ENCODE data around the gene BRAF.
"Not testable (repeated sequence)": the region's sequence is repeated elsewhere in the genome, so short reads cannot be mapped to it uniquely, and the experiment has no call there.

The BRAF gene

GRCh38 chr7:140769852-140770251 is 154.9 kb downstream of the BRAF start:
- no peak for DNase-seq (ENCODE audit: low spot score)

DNA sequence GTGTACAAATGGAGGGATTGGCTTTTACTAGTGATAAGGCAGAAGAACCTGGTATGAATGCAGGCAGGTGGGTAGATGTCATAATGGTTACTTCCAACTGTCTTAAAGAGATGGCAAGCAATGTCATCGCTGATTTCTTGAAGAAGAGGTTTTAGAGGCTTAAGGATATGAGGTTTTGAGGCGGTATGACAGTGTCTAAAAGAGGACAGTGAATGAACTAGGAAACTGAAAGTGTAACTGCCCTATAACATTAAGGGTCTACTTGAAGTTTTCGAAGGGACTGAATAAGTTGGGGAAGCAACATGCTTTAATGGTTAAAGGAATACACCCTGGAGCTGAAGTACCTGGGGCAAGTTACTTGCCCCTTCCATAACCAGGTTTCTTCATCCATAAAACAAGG is 157.3 kb downstream of the BRAF start:
- no peak for DNase-seq (ENCODE audit: low spot score)

DNA sequence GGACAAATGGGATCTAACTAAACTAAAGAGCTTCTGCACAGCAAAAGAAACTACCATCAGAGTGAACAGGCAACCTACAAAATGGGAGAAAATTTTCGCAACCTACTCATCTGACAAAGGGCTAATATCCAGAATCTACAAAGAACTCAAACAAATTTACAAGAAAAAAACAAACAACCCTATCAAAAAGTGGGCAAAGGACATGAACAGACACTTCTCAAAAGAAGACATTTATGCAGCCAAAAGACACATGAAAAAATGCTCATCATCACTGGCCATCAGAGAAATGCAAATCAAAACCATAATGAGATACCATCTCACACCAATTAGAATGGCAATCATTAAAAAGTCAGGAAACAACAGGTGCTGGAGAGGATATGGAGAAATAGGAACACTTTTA is 159.3 kb downstream of the BRAF start:
- DNase-seq (ENCODE audit: low spot score), result not testable (repeated sequence)

- not testable (repeated sequence) for DNase-seq (ENCODE audit: low spot score)
These were observed 161.6 kb downstream of the BRAF start for GRCh38 chr7:140763166-140763565.

DNA sequence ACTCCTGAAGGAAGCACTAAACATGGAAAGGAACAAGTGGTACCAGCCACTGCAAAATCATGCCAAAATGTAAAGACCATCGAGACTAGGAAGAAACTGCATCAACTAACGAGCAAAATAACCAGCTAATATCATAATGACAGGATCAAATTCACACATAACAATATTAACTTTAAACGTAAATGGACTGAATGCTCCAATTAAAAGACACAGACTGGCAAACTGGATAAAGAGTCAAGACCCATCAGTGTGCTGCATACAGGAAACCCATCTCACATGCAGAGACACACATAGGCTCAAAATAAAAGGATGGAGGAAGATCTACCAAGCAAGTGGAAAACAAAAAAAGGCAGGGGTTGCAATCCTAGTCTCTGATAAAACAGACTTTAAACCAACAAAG is 163.4 kb downstream of the BRAF start:
- DNase-seq (ENCODE audit: low spot score), result not testable (repeated sequence)

DNA sequence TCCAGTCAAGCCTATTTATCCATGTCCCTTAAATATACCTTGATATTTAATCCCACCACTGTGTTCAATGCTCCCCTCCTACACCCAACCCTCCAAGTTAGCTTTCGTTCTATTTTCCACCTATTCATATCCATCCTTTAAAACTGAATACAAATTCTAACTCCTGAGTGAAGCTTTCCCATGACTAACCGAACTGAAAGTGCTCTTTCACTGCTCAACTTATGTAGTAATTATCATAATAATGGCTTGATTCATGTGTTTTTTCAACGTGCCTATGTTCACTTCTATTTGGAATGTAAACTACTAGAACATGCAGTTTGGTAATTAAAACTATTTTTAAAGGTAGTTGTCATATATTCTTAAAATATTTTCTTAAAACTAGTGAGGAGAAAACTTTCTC is 170.2 kb downstream of the BRAF start:
- peak; percentile 59 for DNase-seq (ENCODE audit: low spot score)

DNA sequence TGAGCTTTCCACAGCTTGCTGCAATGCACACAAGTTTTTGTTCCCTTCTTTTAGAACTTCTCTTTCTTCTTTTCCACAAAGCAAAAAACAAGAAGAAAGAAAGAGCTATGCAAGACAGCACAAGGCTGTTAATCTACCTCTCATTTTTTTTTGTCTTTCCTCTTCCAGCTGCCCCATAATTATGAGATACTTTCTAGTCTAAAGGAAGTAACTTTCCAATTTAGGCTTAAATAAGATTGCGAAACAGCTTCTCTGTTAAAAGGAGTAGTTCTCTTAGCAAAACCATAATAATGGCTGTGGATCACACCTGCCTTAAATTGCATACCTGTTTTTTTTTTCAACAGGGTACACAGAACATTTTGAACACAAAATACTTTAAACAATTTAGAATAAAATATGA is 172.2 kb downstream of the BRAF start:
- no peak for DNase-seq (ENCODE audit: low spot score)

GRCh38 chr7:140746751-140747150 is 178.0 kb downstream of the BRAF start:
- DNase-seq (ENCODE audit: low spot score), result no peak

DNA sequence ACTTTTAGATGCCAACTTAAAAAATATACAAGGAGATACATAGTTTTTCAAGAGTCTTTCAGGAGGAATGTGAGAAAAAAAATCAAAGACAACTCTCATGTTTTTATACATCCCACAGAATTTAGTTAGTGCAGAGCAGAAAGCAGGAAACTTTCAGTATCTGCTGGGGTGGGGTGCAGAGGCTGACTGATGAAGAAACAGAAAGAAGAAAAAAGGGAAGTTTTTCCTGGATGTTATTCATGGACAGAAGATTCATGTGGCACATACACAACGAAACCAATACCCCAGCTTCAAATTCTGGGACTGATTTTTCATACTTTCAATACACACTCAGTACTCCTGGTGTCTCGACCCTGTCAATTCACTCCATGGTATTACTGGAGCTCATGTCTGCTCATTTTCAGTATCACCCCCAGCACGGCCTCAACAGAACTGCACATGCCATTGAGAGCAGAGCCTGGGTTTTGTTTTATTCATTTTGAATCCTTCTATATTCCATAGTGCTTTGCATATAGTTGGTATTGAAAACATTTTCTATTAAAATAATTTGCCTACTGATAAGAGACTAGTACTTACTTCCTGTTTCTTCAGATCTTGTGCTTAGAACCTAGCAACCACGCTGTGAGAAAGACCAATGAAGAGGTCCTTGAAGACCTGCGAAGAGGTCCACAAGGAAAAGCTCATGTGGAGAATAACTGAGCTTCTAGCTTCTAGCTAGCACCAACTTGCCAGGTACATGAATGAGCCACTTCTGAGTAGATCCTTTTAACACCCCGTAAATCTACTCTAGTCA is 179.3 kb downstream of the BRAF start:
- DNase-seq (ENCODE audit: low spot score), result no peak

- no peak for DNase-seq (ENCODE audit: low spot score)
These were observed 180.7 kb downstream of the BRAF start for GRCh38 chr7:140744005-140744404.

DNA sequence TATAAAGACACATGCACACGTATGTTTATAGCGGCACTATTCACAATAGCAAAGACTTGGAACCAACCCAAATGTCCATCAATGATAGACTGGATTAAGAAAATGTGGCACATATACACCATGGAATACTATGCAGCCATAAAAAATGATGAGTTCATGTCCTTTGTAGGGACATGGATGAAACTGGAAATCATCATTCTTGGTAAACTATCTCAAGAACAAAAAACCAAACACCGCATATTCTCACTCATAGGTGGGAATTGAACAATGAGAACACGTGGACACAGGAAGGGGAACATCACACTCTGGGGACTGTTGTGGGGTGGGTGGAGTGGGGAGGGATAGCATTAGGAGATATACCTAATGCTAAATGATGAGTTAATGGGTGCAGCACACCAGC is 181.5 kb downstream of the BRAF start:
- not testable (repeated sequence) for DNase-seq (ENCODE audit: low spot score)

DNA sequence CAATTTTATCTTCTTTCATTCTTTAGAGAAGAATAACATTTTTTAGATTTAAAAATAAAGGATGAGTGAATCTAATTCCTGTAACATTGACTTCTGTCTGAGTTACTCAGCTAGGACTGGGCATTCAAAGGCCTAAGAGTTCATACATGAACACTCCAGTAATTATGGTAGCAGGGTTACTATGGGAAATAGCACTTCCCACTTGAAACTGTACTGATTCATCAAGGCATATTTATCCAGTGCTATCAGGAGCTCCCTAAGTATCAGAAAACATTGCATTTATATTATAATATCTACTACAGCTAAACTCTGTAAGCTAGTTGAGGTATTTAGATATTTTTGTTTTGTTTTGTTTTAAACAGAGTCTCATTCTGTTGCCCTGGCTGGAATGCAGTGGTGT is 186.4 kb downstream of the BRAF start:
- no peak for DNase-seq (ENCODE audit: low spot score)

DNA sequence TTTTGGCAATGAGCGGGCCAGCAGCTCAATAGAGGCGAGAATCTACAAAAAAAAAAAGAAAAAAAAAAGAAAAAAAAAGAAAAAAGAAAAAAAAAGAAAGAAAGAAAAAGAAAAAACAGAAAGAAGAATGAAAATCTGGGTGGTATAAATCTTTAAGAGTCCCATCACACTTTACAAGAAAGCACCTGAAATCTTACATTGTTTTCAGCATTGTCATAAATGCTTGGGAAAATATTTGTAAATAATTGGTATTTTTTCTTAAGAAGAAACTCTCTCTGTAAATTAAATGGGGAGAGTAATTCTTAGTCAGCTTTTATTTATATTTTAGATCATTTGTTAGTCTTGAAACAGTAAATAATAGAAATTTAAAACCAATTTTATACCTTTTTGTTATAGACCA is 190.0 kb downstream of the BRAF start:
- no peak for DNase-seq (ENCODE audit: low spot score)

GRCh38 chr7:140734096-140734495 is 190.6 kb downstream of the BRAF start:
- DNase-seq (ENCODE audit: low spot score), result no peak

- DNase-seq (ENCODE audit: low spot score), result no peak
These were observed 192.3 kb downstream of the BRAF start for GRCh38 chr7:140732416-140732815.

GRCh38 chr7:140726281-140726680 is 198.4 kb downstream of the BRAF start:
- peak; percentile 53 for DNase-seq (ENCODE audit: low spot score)

GRCh38 chr7:140724706-140725105 is 200.0 kb downstream of the BRAF start:
- DNase-seq (ENCODE audit: low spot score), result no peak

GRCh38 chr7:140723574-140723973 is 201.2 kb downstream of the BRAF start:
- no peak for DNase-seq (ENCODE audit: low spot score)

DNA sequence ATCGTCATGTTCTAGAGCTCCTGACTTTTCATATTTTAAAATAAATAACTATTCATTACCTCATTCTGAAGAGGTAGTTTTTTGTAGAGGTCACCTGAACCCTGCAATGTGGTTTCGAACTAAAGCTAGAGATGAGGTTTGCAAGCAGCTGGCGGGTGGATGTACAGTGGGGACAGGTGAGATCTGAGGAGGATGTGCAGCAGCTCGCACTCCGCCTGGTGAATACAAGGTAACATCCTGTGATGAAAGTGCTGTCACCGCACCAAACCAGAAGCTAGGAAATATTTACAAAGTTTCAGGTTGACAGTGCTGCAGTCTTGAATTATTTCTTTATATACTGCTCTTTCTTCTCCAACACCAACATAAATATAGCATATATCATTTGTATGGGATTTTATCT is 201.7 kb downstream of the BRAF start:
- no peak for DNase-seq (ENCODE audit: low spot score)

- DNase-seq (ENCODE audit: low spot score), result no peak
These were observed 202.5 kb downstream of the BRAF start for GRCh38 chr7:140722254-140722653.

DNA sequence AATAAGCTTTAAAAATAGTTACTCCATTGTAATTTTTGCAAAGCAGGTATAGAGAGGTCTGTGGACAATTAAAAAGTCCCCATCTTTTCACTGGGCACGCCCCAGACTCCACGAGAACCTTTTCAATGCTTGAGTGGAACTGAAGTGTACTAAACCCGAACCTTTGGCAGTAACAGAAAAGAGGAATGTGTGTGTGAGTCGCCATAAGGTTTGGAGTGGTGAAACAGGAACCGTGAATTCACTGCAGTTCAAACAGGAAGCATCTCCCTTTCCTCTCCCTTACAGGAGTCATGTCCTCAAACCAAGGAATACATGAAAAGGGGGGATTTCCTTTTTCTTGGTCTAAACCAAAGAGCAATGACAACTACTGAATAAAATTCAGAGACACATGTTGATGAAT is 205.0 kb downstream of the BRAF start:
- DNase-seq (ENCODE audit: low spot score), result no peak

DNA sequence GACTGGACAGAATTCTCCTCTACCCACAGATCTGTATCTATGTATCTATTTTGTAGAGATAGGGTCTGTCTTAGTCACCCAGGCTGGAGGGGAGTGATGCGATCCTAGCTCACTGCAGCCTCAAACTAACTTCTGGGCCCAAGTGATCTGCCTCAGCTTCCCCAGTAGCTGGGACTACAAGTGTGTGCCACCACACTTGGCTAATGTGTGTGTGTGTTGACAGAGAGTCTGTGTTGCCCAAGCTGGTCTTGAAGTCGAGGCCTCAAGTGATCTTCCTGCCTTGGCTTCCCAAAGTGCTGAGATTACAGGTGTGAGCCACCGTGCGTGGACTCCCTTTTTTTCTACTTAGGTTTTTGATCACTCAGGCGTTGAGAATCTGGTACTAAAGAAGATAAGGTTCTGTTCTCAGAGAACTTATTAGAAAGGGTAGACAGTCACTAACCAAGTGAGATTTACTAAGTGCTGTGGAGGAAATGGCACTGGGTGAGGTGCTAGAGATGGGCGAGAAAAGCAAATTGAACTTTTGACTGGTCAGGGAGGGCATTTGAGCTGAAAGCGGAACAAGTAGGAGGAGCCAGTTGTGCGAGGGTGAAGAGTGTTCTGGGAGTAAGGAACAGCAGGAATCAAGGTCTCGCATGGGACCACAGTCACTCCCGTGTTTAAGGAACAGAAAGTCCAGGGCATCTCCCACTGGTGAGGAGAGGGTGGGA is 210.2 kb downstream of the BRAF start:
- no peak for DNase-seq (ENCODE audit: low spot score)

- DNase-seq (ENCODE audit: low spot score), result not testable (repeated sequence)
These were observed 212.3 kb downstream of the BRAF start for GRCh38 chr7:140712392-140712791.

DNA sequence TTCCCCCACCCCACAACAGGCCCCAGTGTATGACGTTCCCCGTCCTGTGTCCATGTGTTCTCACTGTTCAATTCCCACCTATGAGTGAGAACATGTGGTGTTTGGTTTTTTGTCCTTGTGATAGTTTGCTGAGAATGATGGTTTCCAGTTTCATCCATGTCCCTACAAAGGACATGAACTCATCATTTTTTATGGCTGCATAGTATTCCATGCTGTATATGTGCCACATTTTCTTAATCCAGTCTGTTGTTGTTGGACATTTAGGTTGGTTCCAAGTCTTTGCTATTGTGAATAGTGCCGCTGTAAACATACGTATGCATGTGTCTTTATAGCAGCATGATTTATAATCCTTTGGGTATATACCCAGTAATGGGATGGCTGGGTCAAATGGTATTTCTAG is 216.0 kb downstream of the BRAF start:
- not testable (repeated sequence) for DNase-seq (ENCODE audit: low spot score)
